K562 (cell line): ENCODE results near the gene HSPB2. TPM values are rescaled to one million over a fixed set of nuclear protein-coding genes. Genes with fewer than 3 reads are reported as not detected.
A peak's percentile ranks its signal among the peaks of the same experiment; 100 is the strongest.

Experiments
- ERF ChIP-seq: fragments of 450-650 bp; formaldehyde crosslinking; IDR thresholded peaks from 2 replicates; pipeline ENCODE4 v1.4.0; 2020; ENCODE audit warnings: mild to moderate bottlenecking, mixed read lengths
- EWSR1 ChIP-seq: fragments of 450-650 bp; IDR thresholded peaks from 2 replicates; pipeline ENCODE4 v1.6.1; 2018; ENCODE audit warnings: borderline replicate concordance, mild to moderate bottlenecking, low read depth, moderate library complexity; ENCODE audit not compliant: partially characterized antibody
- HSF4 ChIP-seq: fragments of 250-450 bp; sonication (Bioruptor Pico); IDR thresholded peaks from 2 replicates; pipeline ENCODE4 v2.1.2; 2022; ENCODE audit warnings: mild to moderate bottlenecking, moderate library complexity, borderline replicate concordance
- KLF16 ChIP-seq: IDR thresholded peaks from 2 replicates; pipeline ENCODE4 v1.6.1; 2016; ENCODE audit warnings: antibody characterized with exemption
- NFATC3 ChIP-seq: fragments of 450-650 bp; IDR thresholded peaks from 2 replicates; pipeline ENCODE4 v1.6.1; 2017; ENCODE audit warnings: mild to moderate bottlenecking
- PHF20 ChIP-seq: fragments of 450-650 bp; IDR thresholded peaks from 2 replicates; pipeline ENCODE4 v1.6.1; 2018; ENCODE audit not compliant: partially characterized antibody
- PHF8 ChIP-seq: fragments of 200-600 bp; sonication (generic); IDR thresholded peaks from 2 replicates; pipeline ENCODE4 v1.6.1; 2012; ENCODE audit warnings: mixed run types, mild to moderate bottlenecking, inconsistent platforms, low read length, moderate library complexity, borderline replicate concordance
- RNF2 ChIP-seq: sonication (generic); IDR thresholded peaks from 2 replicates; pipeline ENCODE4 v1.6.1; 2016
- SMARCA5 ChIP-seq: fragments of 450-650 bp; IDR thresholded peaks from 2 replicates; pipeline ENCODE4 v1.6.1; 2016
- ZBED1 ChIP-seq: IDR thresholded peaks from 2 replicates; pipeline ENCODE4 v1.6.1; 2014
- ZNF12 ChIP-seq: sonication (generic); formaldehyde crosslinking; IDR thresholded peaks from 2 replicates; pipeline ENCODE4 v1.4.0; 2020; ENCODE audit warnings: mild to moderate bottlenecking, missing genetic modification reagents
- ZNF134 ChIP-seq: fragments of 250-450 bp; sonication (Bioruptor Pico); conservative IDR thresholded peaks from 2 replicates; pipeline ENCODE4 v1.4.0; 2020
- ZNF592 ChIP-seq: fragments of 450-650 bp; IDR thresholded peaks from 2 replicates; pipeline ENCODE4 v1.6.1; 2017; ENCODE audit warnings: antibody characterized with exemption, mild to moderate bottlenecking
- polyA plus RNA-seq, 8 experiments: library from polyadenylated mRNA; depleted of rRNA in 4 of 8; stranded (reverse) in 5 of 8; unstranded in 3 of 8; fragments of >200 nt; fragmentation: Nextera tagmentation in 2 of 8; fragmentation: Illumina TruSeq in 1 of 8; extraction: Ambion mirVana in 2 of 8; extraction: Trizol in 1 of 8; gene quantifications; 2 replicates each; pipeline versions ENCODE4 v1.2.1 to v1.2.3, GENCODE V29; 2011 to 2014; ENCODE audit warnings: inconsistent platforms in 1 of 8, missing spikeins in 1 of 8
- total RNA-seq, 7 experiments: library from RNA; depleted of rRNA in 6 of 7; stranded (reverse); fragments of >200 nt in 6 of 7; fragmentation: Illumina TruSeq in 2 of 7; extraction: Trizol in 2 of 7; gene quantifications; 2 replicates each; pipeline versions ENCODE4 v1.2.1 to v1.2.3, GENCODE V29; 2011 to 2021; ENCODE audit warnings: low replicate concordance in 1 of 7
- TF ChIP-seq, protein P1 (sequence below): fragments of 450-650 bp; IDR thresholded peaks from 2 replicates; pipeline ENCODE4 v1.6.1; 2016; ENCODE audit warnings: mild to moderate bottlenecking
- TF ChIP-seq, protein P2 (sequence below): fragments of 450-650 bp; IDR thresholded peaks from 2 replicates; pipeline ENCODE4 v1.6.1; 2018; ENCODE audit warnings: mild to moderate bottlenecking, low read depth; ENCODE audit not compliant: partially characterized antibody
- TF ChIP-seq, protein P3 (sequence below): conservative IDR thresholded peaks from 2 replicates; pipeline ENCODE4 v1.6.1; 2011; ENCODE audit warnings: low read depth, mild to moderate bottlenecking, low read length; ENCODE audit not compliant: control insufficient read depth
- TF ChIP-seq, protein P4 (sequence below): fragments of 450-650 bp; formaldehyde crosslinking; IDR thresholded peaks from 2 replicates; pipeline ENCODE4 v1.4.0; 2022; ENCODE audit warnings: missing genetic modification characterization

Gene HSPB2
- total and polyA plus RNA-seq, 9 of the 15 experiments (the other 6 are each of a cell fraction or from before 2014, with no cell fraction given), result 0.06 to 0.35 (median 0.11) TPM; not detected in 5

DNA sequence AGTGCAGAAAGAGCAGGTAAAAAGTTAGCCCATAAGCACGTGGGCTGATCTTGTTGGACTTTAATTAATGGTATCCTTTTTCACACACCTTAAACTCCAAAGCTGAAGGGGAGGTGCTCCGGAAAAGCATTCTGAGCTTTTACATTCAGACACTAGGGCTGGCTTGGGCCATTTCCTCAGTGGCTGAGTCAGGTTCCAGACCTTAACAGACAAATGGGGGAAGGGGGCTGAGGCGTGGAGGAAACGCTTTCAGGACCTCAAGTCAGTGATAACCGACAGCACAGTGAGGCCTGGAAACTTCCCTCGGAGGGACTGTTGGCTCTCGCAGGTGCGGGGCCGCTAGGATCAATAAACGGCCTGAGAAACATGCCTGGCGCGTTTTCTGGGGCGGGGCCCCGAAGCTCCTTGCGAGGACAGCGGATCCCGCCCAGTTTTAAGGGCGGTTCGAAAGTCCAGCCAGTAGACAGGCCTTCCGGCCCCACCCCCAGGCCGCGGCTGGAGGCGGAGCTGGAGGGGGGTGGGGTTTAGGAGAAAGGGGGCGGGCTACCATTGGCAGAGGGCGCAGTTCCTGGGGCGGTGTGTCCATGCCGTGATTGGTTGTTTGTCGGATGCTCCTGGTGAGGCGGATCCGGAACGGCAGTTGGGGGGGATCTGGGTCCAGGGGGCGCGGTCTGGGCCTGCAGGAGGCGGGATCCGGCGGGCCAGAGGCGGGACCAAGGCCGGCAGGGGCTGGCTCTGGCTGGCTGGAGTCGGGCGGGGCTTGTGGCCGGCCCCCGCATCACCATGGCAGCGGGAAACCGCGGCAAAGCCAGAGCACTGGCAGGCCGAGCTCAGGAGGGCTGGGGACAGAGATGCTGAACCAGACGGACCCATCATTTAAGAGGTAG lies 14.2 kb downstream of the HSPB2 start (continued):
- peak; percentile 36 for TF ChIP-seq PHF20
- TF ChIP-seq RNF2, result peak; percentile 38; the same call in 1 of the 2 replicates
- TF ChIP-seq NFATC3, result no peak; the same call in 1 of the 2 replicates
- TF ChIP-seq, protein P1, sequence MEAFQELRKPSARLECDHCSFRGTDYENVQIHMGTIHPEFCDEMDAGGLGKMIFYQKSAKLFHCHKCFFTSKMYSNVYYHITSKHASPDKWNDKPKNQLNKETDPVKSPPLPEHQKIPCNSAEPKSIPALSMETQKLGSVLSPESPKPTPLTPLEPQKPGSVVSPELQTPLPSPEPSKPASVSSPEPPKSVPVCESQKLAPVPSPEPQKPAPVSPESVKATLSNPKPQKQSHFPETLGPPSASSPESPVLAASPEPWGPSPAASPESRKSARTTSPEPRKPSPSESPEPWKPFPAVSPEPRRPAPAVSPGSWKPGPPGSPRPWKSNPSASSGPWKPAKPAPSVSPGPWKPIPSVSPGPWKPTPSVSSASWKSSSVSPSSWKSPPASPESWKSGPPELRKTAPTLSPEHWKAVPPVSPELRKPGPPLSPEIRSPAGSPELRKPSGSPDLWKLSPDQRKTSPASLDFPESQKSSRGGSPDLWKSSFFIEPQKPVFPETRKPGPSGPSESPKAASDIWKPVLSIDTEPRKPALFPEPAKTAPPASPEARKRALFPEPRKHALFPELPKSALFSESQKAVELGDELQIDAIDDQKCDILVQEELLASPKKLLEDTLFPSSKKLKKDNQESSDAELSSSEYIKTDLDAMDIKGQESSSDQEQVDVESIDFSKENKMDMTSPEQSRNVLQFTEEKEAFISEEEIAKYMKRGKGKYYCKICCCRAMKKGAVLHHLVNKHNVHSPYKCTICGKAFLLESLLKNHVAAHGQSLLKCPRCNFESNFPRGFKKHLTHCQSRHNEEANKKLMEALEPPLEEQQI, result no peak
- TF ChIP-seq ZNF134 (CRISPR knock-in tag), result peak; percentile 29; the same call in 1 of the 2 replicates
- TF ChIP-seq ZBED1, result no peak
- TF ChIP-seq, protein P2, sequence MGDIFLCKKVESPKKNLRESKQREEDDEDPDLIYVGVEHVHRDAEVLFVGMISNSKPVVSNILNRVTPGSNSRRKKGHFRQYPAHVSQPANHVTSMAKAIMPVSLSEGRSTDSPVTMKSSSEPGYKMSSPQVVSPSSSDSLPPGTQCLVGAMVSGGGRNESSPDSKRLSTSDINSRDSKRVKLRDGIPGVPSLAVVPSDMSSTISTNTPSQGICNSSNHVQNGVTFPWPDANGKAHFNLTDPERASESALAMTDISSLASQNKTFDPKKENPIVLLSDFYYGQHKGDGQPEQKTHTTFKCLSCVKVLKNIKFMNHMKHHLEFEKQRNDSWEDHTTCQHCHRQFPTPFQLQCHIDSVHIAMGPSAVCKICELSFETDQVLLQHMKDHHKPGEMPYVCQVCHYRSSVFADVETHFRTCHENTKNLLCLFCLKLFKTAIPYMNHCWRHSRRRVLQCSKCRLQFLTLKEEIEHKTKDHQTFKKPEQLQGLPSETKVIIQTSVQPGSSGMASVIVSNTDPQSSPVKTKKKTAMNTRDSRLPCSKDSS, result no peak
- no peak for TF ChIP-seq HSF4
- TF ChIP-seq SMARCA5, result peak; percentile 3; the same call in 1 of the 2 replicates
- TF ChIP-seq KLF16, result peak; percentile 99
- peak; percentile 85 for TF ChIP-seq PHF8
- TF ChIP-seq, protein P3, sequence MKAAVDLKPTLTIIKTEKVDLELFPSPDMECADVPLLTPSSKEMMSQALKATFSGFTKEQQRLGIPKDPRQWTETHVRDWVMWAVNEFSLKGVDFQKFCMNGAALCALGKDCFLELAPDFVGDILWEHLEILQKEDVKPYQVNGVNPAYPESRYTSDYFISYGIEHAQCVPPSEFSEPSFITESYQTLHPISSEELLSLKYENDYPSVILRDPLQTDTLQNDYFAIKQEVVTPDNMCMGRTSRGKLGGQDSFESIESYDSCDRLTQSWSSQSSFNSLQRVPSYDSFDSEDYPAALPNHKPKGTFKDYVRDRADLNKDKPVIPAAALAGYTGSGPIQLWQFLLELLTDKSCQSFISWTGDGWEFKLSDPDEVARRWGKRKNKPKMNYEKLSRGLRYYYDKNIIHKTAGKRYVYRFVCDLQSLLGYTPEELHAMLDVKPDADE, result 0 out of 2 replicates have a peak, but pooled peaks have one; percentile 40
- TF ChIP-seq ERF (CRISPR knock-in tag), result peak; percentile 74
- no peak for TF ChIP-seq ZNF12 (CRISPR knock-in tag)
- TF ChIP-seq EWSR1, result no peak
- peak; percentile 83 for TF ChIP-seq ZNF592
- TF ChIP-seq, protein P4, sequence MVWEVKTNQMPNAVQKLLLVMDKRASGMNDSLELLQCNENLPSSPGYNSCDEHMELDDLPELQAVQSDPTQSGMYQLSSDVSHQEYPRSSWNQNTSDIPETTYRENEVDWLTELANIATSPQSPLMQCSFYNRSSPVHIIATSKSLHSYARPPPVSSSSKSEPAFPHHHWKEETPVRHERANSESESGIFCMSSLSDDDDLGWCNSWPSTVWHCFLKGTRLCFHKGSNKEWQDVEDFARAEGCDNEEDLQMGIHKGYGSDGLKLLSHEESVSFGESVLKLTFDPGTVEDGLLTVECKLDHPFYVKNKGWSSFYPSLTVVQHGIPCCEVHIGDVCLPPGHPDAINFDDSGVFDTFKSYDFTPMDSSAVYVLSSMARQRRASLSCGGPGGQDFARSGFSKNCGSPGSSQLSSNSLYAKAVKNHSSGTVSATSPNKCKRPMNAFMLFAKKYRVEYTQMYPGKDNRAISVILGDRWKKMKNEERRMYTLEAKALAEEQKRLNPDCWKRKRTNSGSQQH (CRISPR knock-in tag), result peak; percentile 86; the same call in 1 of the 2 replicates
